T-helper 1 cell (primary cell): ENCODE data around the gene MAB21L2.

Experiments used
- DNase-seq, 5 donors: peaks; one replicate each; pipeline ENCODE4 v3.0.0-alpha.2; 2012 to 2020

Gene MAB21L2

DNA sequence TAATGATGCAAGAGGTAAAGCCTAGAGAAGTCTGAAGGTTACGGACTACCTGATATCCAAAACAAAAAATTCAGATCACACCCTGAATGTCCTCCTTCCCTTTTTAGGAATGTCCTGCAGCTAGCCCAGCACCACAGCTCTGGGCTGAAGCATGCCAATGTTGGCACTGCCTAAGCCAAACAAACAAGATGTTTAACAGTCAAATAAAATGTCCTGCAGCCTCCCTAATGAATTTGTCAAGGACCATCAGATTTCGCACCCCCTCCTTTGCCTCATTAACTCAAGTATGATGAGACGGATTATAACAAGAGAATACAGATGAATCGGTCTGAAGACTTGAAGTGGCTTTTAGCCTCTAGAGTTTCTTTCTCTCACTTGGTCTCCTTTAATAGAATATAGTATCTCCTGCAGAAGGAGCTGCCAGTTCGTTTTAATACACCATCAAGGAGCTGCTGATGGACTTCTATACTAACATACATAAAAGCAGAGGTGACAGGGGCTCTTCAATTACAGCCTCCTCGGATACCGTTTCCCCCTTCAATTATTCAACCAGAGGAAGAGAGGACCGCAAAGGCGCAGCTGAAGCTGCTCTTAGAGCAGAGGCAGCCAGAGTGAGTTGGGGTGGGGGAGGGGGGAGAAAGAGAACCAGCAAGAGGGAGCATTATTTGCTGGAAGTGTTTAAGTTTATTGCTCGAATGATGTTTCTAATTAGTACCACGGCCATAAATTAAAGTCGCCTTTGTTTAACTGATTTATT is 3.0 kb upstream of the MAB21L2 start:
- no peak for DNase-seq

DNA sequence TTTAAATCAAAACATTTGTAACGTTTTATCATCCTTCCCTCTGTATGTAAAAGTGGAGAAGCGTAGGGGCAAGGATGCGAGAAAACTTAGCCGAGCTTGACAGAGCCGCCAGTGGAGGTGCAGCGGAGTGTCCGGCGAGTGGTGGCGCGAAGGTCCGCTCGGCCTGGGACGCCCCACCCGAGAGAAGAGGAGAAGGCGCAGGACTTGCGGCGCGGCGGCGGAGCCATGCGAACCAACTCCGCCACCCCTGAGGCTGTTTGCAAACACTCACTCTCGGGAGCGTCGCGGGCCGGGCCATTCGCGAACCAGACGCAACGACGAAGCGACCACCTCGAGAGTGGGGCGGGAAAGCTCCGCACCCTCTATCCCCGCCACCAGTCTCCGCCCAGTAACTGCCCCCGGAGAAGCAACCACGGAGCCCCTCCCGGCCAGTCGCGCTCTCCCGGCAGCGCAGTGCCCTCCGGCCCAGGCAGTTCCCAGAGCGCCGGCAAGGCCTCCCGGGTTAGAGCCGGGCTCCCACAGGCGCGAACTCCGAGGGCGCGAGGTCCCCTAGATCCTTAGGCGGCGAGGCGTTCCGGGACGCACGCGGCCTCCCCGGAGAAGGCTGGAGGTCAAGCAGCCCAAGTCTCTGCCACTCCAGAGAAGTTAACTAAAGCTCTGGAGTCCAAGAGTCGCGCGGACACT is 2.3 kb upstream of the MAB21L2 start:
- DNase-seq = no peak

- no peak for DNase-seq
Observed at GRCh38 chr4:150580306-150580705, 1.6 kb upstream of the MAB21L2 start.

GRCh38 chr4:150581056-150581605 is 820 bp upstream of the MAB21L2 start:
- DNase-seq = no peak

DNA sequence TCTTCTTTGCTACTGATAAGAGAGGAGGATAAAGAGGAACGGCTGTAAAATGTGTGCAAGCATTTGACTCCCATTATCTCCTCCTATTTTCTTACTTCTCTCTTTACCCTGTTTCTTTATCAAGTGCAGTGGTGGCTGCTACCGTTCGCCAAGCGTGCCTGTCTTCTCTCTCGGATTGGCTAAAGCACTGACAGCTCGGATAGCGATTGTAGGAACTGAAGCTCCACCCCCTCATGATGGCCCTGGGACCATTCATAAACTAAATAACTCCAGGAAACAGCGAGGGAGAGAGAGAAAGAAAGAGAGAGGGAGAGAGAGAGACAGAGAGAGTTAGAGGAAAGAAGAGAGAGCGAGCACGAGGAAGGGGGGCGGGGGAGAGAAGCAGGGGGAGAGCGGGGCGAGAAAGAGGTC is 305 bp upstream of the MAB21L2 start:
- DNase-seq = no peak

DNA sequence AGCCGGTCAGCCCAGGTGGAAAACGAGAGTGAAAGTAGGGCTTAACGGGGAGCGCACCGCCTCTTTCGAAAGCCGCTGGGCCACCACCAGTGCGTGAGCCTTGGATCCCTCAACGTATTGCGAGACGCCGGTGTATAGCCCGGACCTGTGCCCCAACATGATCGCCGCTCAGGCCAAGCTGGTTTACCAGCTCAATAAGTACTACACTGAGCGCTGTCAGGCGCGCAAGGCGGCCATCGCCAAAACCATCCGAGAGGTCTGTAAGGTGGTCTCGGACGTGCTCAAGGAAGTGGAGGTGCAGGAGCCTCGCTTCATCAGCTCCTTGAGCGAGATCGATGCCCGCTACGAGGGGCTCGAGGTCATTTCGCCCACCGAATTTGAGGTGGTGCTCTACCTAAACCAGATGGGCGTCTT is 929 bp downstream of the MAB21L2 start:
- DNase-seq = no peak

DNA sequence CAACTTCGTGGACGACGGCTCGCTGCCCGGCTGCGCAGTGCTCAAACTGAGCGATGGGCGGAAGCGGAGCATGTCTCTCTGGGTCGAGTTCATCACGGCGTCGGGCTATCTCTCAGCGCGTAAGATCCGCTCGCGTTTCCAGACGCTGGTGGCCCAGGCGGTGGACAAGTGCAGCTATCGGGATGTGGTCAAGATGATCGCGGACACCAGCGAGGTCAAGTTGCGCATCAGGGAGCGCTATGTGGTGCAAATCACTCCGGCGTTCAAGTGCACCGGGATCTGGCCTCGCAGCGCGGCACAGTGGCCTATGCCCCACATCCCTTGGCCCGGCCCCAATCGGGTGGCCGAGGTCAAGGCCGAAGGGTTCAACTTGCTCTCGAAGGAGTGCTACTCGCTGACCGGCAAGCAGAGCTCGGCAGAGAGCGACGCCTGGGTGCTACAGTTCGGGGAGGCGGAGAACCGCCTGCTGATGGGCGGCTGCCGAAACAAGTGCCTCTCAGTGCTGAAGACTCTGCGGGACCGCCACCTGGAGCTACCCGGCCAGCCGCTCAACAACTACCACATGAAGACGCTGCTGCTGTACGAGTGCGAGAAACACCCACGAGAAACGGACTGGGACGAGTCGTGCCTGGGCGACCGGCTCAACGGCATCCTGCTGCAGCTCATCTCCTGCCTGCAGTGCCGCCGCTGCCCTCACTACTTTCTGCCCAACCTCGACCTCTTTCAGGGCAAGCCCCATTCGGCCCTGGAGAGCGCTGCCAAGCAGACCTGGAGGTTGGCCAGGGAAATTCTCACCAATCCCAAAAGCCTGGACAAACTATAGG is 1.5 kb downstream of the MAB21L2 start:
- peak in 1 of 5 donors; percentile 9 for DNase-seq

DNA sequence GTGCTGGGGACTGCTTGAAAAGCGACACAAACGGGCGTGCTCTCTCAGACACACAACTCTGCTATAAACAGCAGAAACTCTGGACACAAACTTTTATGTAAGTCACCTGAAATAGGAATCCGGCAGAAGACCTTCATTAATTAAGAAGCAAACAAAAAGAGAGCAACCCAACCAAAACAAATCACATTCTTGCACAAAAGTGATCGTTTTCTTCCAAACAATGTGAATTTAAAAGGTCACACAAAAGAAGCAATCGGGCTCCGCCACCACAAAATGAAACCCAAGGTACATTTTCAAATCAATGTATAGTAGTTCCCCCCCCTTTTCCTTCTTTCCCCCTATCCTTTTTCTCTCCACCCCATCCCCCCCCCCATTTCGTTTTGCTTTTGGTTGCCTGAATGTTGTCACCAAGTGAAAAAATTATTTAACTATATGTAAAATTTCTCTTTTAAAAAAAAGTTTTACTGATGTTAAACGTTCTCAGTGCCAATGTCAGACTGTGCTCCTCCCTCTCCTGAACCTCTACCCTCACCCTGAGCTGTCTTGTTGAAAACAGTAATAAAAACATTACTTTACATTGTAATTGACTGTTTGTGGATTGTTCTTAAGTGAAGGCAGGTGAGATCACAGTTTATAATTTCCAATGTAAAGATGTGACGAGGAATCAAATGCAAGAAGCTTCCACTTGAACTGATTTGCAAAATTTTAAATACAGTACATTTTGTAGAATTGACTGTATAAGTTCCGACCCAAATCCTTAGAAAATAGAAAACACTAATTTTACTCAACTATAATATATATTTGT is 2.4 kb downstream of the MAB21L2 start:
- DNase-seq = no peak

DNA sequence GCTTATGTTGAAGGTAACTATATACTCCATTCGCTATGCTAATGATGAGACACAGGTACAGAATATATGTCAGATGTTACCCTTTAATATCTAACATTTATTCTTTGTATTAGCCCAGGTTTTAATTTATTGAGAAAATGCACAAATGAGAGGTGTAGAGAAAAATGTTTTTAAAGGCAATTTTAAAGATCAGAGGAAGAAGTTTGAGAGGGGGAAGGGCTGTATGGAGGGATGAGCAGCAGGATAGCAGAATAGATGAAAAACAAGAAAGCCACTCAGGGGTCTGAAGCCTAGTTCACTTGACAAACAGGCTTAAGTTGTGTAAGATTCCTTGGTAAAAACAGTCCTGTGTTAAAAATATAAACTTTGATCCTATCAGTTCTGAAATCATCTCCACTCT is 3.7 kb downstream of the MAB21L2 start:
- no peak for DNase-seq

GRCh38 chr4:150586162-150586810 is 4.3 kb downstream of the MAB21L2 start:
- DNase-seq = no peak

DNA sequence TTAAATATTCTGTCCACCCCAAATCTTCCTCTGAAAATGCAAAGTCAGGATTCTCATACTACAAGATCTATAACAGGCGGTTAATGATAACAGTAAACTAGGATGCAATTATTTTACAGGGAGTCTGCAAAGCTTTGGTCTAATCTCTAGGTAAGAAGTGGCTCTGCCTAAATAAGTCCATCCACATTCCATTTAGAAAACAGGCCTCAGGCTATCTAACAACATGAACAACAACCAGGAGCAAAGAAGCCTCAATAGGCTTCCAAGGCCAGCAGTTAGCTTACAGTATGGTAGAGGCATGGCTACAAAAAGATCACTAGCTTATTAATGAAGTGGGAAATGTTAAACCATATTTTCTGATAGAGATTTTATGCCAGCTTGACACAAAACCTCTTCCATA is 6.4 kb downstream of the MAB21L2 start:
- no peak for DNase-seq

DNA sequence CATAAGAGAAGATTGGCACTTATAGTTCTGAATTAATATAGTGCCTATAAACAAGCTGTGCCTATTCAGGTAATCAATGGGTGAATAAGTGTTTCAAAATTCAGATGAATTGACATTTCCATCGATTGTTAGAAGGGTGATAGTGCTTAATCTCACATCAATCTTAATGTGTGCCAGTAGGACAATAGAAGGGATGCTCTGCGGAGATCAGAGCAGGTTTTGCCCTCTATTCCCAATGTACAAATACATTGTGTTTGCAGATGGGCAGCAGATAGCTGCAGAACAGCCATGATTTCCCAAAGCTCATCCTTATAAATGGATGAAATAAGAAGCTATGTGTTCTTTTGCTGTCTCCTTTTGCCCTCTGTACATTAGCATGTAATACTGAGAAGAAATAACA is 7.2 kb downstream of the MAB21L2 start:
- DNase-seq = no peak

DNA sequence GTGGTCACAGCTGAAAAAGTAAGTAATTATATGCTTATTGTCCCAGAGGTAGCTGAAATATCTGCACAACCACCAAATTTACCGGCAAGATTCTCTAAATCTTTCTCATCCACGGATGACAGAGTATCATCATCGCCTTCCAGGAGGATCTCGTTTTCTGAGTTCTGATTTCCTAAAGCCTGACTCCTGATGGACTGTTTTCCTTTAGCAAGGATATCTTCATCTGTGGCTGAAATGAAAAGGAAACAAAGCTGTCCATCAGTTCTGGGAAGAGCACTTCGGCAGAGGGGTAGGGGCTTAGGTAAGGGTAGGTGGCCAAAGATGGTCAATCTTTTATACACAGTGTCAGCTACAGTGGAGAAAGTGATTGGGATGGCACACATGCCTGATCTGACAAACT is 8.7 kb downstream of the MAB21L2 start:
- DNase-seq = no peak

- DNase-seq = no peak
Observed at GRCh38 chr4:150591406-150591805, 9.5 kb downstream of the MAB21L2 start.

- DNase-seq = no peak
Observed at GRCh38 chr4:150591904-150592303, 10.0 kb downstream of the MAB21L2 start.

- no peak for DNase-seq
Observed at GRCh38 chr4:150593996-150594395, 12.0 kb downstream of the MAB21L2 start.

- no peak for DNase-seq
Observed at GRCh38 chr4:150598909-150599308, 17.0 kb downstream of the MAB21L2 start.

GRCh38 chr4:150599547-150599946 is 17.6 kb downstream of the MAB21L2 start:
- no peak for DNase-seq

- DNase-seq = no peak
Observed at GRCh38 chr4:150600812-150601445, 19.0 kb downstream of the MAB21L2 start.

GRCh38 chr4:150609131-150609530 is 27.2 kb downstream of the MAB21L2 start:
- DNase-seq = no peak

DNA sequence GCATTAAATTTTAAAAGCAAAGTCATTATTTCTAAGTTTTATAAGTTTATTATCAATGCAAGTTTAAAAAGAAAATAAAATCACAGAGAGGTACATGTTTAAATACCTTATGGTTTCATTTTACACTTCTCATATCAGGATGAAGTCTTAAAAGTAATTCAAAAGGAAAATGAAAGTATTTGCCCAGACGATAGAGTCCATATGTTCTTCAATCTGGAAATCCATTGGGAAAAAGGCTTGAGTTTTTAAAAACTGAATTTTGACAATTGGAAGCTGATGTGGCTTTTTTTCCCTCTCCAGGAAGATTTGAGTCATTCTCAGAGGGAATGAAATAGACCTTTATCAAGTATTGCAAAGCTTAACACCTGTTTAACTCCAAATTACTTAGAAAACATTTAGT is 37.1 kb downstream of the MAB21L2 start:
- no peak for DNase-seq
